HL-60/S4 treated with retinoic acid at 250 ng/mL for 4 days and 3 days (cell line): Measurements from ENCODE around the gene EGFL7.

Experiments used
- in situ Hi-C: fragments of 300-500 bp; cut with MboI; formaldehyde crosslinking; loops from 2 replicates; pipeline ENCODE4 v1.7.0; 2022; ENCODE audit warnings: low sequenced_read_pairs

EGFL7 gene

DNA sequence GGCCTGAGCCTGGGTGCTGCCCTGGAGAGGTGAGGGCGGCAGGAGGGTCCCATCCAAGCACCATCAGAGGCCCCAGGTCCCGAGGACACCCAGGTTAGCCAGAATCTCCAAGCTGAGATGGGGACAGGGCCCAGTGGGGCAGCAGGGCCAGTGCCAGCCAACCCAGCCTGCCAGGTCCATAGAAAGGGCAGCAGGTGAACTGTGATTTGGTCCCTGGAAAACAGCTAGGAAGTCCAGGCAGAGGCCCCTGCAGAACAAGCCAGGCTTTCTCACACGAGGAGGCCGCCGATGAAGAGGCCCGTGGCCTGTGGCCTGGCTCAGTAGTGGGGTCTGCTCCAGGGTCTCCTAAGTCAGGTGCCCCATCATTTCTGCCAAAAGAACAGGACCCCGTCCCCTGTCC is 22.5 kb downstream of the EGFL7 start:
- in situ Hi-C loops = no loop called here

DNA sequence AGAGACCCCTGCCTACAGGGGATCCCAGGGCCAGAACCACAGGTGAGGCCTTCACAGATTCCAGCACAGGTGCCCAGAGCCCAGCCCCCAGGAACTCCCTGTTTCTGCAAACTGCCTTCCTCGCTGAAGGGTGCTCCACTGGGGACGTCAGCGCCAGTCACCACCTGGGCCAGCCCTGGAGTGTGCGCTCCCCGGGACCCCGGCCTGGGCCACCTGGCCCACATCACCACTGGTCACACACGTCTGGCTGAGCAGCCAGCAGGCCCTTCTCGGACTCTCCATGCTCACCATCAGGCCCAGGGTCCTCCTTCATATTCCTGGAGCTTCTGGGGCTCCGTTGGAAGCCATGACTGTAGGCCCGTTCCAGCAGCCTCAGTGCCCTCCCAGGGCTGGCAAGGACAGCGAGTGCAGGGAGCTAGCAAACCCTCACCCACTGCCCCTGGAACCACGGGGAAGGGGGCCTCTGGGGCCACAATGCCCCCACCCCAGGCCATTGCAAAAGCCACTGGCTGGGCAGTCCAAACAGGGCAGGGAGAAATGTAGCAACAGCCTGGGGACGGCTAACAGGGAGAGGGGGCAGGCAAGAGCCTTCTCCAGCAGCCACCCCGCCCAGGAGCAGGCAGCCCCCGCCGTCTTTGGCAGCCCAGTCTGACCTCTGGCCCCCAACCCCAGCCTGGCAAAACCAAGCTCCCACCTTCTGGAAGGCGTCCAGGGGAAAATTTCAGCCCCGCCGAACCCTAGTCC is 23.2 kb downstream of the EGFL7 start:
- in situ Hi-C loops = no loop called here

DNA sequence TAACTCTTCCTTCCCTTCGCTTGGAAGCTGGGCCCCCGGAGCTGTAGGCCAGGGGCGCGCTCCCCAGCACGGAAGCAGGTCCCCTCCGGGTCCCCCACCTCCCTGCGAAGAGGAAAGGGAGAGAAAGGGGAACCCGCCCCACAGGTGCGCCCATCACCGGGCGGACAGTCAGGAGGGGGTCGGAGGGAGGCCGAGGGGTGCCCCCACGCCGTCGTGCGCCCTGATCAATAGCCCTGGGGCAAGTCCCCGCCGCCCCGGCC is 23.7 kb downstream of the EGFL7 start:
- in situ Hi-C loops = no loop called here

DNA sequence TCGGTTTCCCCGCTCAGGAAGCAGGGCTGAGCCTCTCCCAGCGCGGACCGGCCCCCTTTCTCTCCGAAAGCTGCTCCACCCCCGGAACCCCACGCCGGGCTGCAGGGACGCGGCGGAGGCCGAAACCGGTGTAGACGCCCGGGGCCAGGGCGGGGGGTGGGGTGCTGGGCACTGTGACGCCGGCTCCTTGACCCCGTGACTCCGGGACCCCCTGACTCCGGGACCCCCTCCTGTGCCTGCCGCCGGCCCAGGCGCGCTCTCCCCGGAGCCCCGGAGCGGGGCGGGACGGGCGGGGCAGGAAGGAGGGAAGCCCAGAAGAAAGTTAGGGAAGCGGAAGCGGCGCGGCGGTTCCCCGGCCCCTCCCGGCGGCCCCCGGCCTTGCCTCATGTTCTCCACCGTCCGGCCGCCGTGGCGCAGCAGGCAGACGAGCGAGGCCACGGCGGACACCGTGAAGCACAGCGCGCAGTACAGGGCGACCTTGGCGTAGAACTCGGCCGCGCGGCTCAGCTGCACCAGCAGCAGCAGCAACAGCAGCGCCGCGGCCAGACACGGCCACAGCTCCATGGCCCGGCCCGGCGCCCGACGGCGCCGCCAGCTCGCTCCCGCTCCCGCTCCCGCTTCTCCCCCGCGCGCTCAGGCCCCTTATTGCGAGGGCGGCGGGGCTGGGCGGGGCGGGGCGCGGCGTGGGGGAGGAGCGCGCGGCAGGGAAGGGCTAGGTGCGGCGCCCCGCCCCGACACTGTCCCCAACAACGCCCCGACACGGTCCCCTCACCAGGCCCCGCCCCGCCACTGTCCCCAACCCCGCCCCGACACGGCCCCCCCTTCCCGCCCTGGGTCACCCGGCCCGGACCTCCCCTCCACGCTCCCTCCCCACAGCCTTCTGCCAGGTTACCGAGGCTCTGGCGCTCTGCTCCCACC is 24.3 kb downstream of the EGFL7 start, which contains the start of gene AGPAT2:
TSS of gene AGPAT2 (minus strand) at position 664 of the 918 bp plus-strand sequence. CDS start at position 564, 100 bp downstream.
- in situ Hi-C loops = no loop called here

DNA sequence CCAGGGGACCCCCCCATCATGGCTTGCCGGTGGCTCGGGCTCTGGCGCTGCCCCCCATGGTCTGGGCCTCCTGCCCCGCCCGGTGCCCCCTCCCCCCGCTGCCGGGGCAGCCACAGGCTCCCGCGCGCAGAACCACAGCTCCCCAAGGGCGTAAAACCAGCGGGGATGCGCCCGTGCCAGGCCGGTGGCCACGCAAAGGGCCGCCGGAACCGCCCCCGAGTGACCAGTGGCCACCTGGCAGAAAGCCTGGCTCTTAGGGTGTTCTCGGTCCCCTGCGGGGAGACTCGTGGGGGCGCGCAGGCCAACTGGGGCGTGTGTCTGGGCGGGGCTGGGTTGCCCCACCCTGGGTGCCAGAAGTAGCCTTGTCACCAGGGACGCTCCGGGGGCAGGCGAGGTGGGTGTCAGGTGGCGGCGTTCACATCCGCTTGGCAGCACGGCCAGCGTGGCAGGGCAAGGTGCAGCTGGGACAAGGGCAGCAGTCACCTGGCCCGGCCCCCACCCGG is 25.1 kb downstream of the EGFL7 start:
- in situ Hi-C loops = no loop called here

DNA sequence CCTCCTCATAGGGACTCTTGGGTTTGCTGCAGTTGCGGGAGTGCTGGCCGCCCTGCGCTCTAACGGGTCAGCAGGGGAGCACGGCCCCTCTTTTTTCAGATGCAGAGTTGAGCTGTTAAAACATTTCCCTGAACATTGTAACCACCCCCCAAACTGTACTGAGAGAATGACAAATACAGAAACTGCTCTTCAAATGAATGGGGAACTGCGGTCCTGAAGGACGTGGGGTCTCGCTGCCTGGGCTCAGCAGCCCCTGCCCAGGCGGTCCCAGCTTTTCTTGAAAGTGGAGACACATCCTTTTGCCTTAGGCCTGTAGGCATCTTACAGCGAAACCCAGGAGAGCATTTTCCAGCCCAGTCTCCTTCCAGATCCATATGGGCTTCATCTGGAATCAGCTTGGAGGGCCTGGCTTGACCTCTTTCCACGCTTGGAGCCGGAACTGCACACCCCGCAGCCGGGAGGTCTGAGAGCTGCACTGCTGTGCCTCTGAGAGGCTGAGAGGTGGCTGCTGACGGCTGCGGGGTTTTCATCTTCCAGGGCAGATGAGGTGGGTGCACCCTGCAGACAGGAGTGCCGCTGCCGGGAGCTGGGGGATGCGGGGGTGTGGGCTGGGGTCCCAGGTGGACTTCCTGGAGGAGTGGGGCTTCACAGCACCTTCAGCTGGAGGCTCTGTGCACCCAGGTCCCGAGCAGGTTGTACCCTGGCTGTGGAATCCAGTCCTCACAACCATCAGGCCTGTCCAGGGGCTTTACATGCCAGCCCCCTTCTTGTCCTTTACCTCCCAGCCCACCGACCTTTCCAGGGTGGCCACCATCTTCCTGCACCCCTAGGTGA is 25.8 kb downstream of the EGFL7 start:
- in situ Hi-C loops = no loop called here

DNA sequence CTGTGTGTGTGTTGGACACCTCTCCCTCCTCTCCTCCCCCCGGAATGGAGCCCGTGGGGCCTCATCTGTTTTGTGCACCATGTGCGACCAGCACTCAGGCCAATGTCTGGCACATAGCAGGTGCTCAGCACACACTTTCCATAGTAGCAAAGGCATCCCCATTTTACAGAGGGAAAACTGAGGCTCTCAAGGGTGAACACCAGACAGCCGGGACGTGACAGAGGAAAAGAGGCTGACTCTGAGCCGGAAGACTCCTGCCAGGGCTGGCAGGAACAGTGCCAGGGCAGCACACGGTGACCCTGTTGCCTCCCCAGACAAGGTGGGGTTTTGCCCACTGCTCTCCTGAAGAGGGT is 26.4 kb downstream of the EGFL7 start:
- in situ Hi-C loops = no loop called here

DNA sequence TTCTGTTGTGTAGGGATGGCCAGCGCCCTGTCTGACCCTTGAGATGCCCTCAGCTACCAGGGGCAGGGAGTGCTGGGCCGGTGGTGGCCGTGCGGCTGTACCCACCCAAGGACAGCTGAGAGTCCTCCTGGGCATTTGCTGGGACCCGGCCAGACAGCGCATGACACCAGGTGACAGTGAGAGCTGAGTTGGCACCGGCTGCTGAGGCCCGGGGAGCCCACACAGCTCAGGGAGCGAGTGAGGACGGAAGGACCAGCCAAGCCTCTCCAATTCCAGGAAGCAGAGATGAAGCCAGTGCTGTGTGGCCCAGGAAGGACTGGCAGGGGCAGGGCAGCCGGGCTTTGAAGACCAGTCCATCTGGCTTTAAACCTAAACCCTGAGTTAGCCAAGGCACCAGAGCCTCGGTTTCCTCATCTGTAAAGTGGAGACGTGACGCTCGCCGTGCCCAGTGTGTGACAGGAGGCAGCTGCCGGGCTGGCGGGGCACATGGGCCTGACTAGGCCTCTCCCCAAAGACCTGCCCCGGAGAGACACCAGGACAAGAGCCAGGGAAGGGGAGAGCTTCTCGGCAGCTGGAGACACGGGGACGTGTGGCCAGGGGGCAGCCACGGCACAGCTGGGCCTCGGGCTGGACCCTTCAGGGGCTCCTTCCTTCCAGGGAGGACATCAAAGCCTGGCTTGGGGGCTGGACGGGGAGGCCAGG is 27.5 kb downstream of the EGFL7 start:
- in situ Hi-C loops = no loop called here

DNA sequence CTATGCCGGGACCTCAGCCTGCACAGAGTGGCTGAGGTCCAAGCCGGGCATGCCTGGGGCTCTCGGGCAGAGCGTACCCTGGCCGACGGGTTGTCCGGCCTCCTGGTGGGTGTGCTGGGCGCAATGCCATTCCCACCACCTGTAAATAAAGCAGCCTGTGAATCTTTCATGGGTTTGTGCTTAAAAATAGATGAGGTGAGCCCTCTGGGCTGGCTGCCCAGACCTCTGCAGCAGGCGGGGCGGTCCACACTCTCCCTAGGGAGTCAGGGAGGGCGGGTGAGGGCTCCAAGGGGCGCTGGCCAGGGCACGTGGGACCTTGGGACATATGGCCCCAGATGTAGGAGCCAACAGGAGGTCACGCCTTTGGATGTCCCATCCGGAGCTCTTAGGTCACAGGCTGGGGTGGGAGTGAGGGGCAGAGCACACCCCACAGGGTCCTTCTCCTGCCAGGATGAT is 28.1 kb downstream of the EGFL7 start:
- in situ Hi-C loops = no loop called here

DNA sequence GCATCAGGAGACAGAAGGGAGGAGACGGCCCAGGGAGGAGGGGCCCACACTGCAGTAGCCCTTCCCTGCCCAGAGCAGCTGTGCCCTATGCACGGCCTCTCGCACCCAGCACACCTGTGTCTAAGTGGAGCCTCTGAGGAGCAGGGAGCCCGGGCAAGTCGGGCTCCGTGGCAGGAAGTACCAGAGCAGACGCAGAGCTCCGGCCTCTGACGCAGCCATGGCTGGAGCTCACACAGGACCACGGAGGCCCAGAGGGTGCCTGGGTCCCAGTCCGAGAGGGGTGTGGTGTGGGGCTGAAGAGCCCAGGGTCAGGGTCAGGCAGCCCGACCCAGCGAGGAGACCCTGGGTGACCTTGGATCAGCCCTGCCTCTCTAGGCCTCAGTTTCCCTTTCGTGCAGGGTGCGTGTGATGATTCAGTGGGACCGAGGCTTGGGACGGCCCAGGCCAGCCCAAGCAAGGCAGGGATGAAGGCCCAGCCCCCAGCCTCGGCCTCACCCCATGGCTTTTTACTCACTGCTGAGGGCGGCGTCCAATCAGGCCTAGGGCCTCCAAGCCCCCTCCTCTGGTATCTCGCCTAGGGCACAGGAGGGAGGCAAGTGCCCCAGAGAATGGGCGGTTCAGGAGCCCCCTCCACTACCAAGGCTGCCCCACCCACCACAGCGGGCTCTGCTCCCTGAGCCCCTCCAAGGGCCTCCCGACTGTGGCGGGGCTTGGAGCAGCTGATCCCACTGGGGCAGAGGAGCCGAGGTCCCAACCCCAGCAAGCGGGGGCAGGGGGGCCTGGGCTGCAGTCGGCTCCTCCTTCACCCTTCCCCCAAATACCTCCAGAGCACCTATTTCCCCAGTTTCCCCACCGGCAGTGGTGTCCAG is 28.8 kb downstream of the EGFL7 start:
- in situ Hi-C loops = no loop called here

DNA sequence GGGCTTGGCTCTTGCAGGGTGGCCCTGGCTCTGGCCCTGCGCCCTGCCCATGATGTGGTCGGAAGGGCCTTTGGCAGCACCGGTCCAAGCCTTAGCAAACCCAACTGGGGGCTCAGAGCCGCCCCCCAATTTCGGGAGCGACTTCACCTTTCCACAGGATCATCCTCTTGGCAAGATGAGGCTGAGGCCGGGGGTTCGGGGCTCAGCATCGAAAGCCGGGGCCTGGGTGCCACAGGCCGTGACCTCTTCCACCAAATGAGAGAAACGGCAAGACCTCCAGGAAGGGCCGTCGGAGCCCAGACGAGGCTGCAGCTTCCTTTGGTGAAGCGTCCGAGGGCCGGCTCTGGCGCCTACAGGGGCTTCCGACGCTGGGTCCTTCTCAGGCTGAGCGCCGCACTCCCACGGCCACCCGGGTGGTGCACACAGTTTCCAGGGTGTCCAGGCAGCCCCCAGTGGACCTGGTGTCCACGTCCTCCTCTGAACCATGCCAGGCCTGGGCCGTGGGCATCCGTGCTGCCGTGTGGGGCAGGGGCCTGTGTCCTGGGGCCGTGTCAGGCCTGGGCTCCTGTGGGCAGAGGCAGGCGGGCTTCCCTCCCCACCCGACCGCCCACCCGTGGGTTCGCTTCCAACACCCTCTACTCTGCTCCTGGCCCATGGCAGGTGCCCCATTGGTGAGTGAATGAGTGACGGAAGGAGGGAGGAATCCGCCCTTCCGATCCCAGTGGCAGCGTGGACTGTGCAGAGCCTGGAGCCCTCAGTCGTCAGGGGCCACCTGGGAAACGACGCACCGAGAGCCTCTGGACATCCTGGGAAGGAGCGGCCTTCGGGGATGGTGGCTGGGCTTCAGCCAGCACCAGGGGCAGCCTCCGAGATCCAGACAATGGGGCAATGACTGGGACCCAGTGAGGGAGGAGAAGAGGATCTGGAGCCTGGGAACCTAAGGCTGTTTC is 29.7 kb downstream of the EGFL7 start:
- in situ Hi-C loops = no loop called here

DNA sequence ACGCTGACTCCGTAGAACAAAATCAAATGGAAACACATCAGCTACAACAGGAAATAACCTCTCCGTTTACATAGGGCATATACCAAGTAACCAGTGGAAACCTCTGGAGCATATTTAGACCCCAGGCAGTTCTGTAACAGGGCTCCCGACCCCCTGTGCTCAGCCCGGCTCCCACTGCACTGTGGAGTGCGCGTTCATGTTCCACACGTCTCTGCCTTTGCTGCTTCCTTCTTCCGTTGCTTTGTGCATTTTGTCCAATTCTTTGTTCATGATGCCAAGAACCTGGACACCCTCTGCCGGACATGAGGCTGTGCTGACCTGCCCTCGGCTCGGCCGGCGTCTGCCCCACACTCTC is 30.4 kb downstream of the EGFL7 start:
- in situ Hi-C loops = no loop called here

DNA sequence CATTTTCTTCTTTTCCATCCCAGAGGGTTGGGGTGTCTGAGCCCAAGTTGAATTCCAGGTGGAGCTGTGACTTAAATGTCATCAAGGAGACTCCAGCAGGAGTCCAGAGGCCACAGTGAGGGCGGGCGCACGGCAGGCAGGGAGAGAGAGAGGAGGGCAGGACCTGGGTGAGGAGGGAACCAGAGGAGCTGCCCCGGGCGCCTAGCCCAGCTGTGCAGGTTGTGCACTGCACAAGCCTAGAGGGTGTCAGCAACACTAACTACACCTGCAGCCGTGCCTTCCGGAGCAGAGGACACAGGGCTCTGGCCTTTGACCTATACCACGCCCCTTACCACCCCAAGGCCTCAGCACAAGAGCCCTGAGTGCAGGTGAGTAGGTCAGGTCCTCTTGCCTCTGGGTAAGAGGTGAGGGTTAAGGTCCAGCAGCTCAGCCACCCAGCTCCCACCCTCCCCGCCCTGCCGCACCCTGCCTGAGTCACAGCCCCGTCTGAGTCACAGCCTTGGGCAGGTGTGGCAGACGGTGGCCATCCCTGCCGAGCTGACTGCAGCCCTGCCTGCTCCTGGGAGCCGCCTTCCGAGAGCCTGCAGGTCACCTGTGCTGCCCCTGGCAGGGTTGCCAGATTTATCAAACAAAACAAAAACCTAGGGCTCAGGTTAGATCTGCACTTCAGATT is 30.9 kb downstream of the EGFL7 start:
- in situ Hi-C loops = no loop called here

DNA sequence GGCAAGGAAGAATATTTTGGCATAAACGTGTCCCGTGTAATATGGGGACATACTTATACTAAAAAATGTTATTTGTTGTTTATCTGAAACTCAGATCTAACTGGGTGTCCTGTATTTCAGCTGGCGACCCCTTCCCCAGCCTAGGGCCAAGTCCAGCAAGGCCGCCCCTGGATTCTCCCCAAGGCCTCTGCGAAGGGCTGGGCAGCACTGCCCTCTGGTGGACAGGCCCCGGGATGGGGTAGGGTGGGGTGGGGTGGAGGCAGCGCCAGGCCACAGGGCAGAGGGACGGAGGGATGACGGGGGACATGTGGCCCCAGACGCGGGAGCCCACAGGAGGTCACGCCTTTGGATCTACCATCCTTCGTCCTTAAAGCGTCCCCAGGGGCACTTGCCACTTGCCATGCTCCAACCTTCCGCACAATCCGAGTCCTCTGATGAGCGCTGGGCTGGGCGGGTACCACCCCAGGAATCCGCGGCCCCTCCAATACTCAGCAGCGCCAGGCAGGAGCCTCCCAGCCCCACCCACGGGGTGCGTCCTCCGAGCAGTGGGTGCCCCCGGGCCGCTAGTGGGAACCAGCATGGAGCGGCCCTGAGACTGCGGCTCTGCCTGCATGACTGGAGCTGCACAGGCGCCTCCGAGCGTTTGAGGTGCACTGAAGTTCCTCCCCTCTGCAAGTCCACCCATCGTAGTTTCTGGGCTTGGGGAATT is 31.6 kb downstream of the EGFL7 start:
- in situ Hi-C loops = no loop called here

DNA sequence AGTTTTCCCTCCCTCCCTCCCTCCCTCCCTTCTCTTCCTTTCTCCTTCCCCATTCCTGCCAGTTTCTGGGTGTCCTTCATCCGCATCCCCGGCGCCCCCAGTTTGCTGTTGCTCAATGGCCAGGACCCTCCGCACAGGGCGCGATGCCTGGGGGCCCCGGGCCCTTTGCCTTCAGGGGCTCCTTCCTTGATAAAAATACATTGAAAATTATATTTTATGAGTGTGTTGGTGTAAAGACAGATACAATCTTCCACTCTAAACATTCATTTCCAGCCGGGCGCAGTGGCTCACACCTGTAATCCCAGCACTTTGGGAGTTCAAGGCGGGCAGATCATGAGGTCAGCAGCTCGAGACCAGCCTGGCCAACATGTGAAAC is 32.1 kb downstream of the EGFL7 start:
- in situ Hi-C loops = no loop called here

DNA sequence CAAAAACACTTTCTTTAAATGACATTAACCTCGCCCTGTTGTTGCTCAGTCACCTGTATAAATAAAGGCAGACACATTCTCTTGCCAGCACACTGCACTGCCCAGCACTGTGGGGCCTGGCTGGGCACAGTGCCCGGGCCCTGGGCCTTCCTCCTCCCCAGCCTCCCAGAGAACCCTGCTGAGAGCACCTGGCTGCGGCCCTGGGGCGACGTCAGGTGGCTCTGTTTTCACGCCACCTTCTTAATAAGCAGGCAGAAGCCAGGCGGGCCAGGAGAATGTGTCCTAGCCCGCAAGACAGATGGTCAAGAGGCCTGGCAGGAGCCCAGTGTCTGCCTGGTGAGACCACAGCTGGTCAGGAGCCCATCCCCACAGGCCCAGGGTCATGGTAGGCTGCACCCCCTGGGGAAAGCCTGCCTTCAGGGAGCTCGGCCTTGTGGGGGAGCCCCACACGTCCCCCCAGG is 32.7 kb downstream of the EGFL7 start:
- in situ Hi-C loops = no loop called here

DNA sequence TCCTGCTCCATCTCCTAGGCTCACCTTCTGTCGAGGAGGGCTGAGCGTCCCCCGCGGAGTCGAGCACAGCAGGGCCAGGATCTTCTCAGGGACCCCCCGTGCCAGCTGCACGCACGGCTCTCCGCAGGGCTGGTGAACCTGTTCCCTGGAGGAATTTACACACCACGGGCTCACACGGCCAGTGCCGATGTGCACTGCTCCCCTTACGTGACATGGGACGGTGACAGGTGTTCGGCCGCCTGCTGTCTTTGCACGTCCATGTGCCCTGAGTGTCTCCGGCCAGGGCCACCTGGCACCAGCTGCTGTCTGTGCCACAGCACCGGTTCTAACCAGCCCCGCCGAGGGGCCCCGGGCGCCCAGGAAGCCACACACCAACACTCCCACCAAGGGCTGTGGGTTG is 33.2 kb downstream of the EGFL7 start:
- in situ Hi-C loops = no loop called here
